Stimulated activated naive CD4-positive, alpha-beta T cell (primary cell): Measurements from ENCODE around the gene PARD6B.
"Not testable (repeated sequence)": the region's sequence is repeated elsewhere in the genome, so short reads cannot be mapped to it uniquely, and the experiment has no call there.

Experiments
- DNase-seq, 6 experiments: peaks; one replicate each; lab custom pipeline; 2025; lab: John Stamatoyannopoulos, UW

PARD6B gene

DNA sequence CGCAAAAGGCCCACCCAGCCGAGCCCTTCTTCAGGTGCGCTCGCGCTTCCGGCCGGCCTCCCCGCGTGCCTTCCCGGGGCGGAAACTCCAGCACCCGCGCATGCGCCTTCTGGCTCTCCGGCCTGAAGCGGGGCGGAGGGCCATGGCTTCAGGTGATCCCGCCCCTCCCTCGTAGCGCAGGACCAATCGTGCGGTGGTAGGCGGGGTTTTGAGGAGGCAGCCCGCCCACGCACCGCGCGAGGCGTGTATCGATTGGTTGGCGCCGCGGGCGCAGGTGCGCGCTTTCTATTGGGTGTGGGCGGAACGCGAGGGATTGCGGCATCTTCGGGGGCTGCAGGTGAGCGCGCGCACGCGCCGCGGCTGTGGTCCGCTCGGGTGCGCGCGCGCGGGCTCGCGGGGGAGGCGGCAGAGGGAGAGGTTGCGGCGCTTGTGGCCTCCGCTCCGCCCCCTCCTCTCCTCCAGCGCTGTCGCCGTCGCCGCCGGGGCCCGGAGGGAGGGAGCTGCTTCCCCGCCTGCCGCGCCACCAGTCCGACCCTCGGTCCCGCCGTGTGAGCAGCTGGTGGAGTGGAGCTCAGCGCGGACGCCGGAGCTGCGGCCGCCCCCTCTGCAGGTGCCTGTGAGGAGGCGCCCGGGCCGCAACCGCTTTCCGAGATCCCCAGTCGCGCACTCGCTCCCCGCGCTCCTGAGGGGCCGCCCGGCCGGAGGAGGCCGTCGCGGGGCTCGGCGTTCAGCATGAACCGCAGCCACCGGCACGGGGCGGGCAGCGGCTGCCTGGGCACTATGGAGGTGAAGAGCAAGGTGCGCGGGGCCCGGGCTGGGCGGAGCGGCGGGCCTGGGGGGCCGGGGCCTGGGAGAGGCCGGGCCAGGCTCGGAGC, at the start of gene PARD6B:
Gene PARD6B (plus strand): TSS at position 526 of the 875 bp plus-strand sequence. CDS start 207 bp downstream, at position 733.
- peak; percentile 95 to 100 (median 100) for DNase-seq

DNA sequence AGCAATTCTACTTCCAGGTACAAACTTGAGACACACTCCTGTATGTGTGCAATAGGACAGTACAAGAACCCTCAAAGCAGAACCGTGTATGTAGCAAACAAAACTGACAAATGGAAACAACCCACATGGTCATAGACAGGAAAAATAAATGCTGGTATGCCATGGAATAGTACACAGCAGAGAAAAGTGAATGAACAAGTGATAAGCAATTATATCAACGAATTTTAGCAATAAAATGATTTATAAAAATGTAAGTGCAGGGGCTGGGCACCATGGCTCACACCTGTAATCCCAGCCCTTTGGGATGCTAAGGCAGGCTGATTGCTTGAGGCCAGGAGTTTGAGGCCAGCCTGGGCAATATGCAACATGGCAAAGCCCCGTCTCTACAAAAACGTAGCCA, 49.3 kb upstream of the PARD6B start:
- DNase-seq: no peak

GRCh38 chr20:50682947-50683530, 48.3 kb upstream of the PARD6B start:
- DNase-seq: no peak

DNA sequence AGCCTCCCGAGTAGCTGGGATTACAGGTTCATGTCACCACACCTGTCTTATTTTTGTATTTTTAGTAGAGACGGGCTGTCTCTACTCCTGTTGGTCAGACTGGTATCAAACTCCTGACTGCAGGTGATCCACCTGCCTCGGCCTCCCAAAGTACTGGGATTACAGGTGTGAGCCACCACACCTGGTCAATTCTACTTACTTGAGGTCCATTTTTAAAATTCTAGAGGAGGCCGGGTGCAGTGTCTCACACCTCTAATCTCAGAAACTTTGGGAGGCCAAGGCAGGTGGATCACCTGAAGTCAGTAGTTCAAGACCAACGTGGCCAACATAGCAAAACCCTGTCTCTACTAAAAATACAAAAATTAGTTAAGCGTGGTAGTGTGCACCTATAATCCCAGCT, 47.8 kb upstream of the PARD6B start:
- DNase-seq: no peak

DNA sequence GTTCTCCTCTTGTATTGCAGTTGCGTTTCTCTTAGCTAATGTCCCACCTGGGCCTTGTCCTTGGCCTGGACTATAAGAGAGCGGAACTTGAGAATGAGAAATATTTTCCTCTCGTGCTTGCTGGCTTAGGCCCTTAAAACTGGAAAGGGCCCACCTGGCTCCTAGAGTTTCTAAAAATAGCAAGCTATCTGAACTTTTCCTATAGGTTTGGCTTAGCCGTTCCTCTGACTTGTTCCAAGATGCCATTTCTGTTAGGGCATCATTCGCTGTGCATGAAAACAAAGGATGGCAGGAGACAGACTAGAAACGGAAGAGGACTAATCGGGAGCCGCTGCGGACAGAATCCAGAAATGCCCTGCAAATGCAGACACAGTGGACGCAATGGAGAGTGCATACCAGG, 44.6 kb upstream of the PARD6B start:
- DNase-seq: no peak

GRCh38 chr20:50688256-50688975, 43.0 kb upstream of the PARD6B start:
- DNase-seq: no peak

DNA sequence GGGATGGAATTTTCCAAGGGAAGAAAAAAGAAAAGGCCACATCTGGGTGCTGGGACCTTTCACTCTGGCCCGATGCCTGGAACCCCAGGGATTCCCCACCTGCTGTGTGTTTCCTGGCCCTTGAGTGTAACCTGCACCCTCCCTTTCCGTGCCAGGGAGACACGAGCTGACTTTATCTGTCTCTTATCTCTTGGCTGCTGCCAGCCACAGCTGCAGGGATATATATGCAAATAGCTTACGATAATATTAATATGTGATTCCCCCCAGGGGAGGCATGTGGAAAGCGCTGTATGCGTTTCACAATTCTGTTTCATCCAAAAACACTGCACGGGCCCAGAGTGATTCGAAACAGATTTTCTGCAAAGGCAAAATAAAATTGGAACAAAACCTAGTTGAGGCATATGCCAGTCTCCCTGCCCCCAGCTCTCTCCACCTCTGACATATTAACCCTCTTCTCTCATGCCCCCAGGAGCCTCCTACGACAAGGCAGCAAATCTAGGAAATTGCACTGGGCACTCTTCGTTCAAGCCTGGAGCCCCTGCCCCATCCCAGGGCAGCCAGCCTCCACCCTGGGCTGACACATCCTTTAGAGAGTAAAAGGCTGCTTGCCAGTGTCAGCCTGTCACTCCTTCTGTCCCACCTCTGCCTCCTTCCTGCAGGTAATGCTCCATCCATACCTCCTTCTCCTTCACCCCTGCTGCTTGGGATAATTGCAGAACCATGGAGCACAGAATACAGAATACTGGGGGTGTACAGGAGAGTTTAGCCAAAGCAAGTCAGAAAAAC, 41.3 kb upstream of the PARD6B start:
- no peak for DNase-seq

GRCh38 chr20:50690650-50691572, 40.5 kb upstream of the PARD6B start, which contains the start of gene RIPOR3:
RIPOR3 (minus strand) TSS chr20:50691542; CDS start chr20:50691128, 414 bp downstream.
- no peak for DNase-seq

GRCh38 chr20:50691573-50692551, 39.5 kb upstream of the PARD6B start:
- no peak for DNase-seq

DNA sequence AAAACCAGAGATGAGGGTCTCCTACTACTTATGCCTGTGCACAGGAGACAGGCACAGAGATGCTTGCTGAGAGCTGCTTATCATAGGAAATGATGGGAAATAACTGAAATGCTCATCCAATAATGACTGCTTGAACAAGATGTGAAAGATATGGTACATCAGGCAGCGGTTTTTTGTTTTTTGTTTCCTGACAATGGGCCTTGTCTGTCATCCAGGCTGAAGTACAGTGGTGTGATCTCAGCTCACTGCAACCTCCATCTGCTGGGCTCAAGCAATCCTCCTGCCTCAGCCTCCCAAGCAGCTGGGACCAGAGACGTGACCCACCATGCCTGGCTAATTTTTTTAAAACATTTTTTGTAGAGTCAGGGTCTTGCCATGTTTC, 38.8 kb upstream of the PARD6B start:
- DNase-seq: no peak

GRCh38 chr20:50693001-50693400, 38.4 kb upstream of the PARD6B start:
- DNase-seq: no peak

- no peak for DNase-seq
These were observed 36.8 kb upstream of the PARD6B start for GRCh38 chr20:50694379-50695134.

GRCh38 chr20:50695135-50695872, 36.1 kb upstream of the PARD6B start:
- no peak for DNase-seq

DNA sequence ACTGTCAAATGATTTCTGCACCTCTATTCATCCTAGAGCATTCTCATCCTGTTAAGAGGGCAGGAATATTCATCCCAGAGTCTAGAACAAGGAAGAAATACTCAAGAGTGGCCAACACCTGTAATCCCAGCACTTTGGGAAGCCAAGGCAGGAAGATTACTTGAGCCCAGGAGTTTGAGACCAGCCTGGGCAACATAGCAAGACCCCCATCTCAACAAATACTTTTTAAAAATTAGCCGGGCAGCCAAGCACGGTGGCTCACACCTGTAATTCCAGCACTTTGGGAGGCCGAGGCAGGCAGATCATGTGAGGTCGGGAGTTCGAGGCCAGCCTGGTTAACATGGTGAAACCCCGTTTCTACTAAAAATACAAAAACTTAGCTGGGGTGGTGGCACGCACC, 33.1 kb upstream of the PARD6B start:
- not testable (repeated sequence) for DNase-seq

DNA sequence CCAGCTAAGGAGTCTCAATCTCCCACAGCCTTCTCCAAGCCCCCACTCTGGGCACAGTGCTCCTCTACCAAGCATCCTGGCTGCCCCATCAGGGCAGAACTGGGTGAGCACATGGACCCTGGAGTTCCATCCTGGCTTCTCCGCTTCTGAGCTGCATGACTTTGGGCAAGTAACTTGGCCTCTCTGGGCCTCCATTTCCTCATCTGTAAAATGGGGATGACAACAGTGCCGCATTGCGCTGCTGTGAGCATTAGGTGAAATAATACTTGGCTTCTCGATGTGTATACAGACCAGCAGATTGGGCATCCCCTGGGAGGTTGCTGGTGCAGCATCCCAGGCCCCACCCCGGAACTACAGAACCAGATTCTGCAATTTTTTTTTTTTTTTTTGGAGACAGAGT, 31.7 kb upstream of the PARD6B start:
- DNase-seq: no peak

DNA sequence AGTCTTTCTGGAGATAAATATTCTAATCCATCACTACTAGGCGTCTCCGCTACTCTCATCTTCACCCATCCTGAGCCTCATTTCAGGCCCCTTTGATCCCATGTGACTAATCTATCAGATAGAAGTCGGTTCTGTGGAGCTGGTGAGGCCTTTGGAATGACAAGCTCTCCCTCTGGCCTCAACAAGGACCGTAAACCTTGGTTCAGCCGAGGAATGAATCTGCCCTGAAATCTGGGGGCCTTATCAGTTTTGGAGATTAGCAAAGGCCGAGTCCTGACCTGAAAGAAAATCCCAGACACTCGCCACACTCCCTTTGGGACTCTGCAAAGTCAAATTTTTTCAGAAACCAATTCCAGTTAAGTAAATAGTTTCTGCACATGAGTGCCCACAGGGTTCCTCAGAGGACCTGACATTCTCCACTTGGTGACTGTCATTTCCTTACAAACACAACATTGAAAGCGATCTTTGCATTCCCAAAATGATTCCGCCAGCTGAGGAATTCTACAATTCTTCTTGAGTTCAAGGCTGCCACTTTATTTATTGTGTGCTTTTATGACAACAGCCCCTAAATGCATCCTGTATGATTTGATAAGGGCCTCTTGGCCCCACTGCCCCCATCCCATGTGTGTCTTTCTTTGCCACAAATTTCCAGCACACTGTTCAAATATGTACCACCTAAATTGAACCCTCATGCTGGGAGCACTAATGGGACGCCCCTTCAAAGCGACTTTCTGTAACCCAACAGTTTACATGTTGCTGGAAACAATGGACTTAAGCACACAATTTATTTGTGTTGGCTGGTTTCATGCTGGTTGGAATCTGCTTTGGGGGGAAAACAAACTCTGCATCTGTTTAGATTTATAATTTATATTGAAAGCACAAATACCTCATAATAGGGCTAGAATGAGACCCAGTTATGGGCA, 30.1 kb upstream of the PARD6B start:
- no peak for DNase-seq
